HCT116 (cell line): Measurements from ENCODE around the gene PDK4.

Experiments
- CTCF ChIP-seq, 3 experiments: fragments of 200-600 bp in 1 of 3; sonication (generic) in 1 of 3; IDR thresholded peaks in 2 of 3; conservative IDR thresholded peaks in 1 of 3; 2 replicates each; pipeline ENCODE4 v1.5.1; 2012 to 2017; ENCODE audit warnings: low read depth in 2 of 3, low read length in 2 of 3, antibody characterized with exemption in 1 of 3, borderline replicate concordance in 1 of 3, control low read depth in 1 of 3, mild to moderate bottlenecking in 1 of 3, mixed read lengths in 1 of 3, mixed run types in 1 of 3, moderate library complexity in 1 of 3; ENCODE audit not compliant: insufficient read depth in 1 of 3
- EGR1 ChIP-seq: IDR thresholded peaks from 2 replicates; pipeline ENCODE4 v1.6.1; 2012; ENCODE audit warnings: low read depth
- EZH2 ChIP-seq: fragments of 200-600 bp; sonication (generic); IDR thresholded peaks from 2 replicates; pipeline ENCODE4 v1.6.1; 2017; ENCODE audit warnings: antibody characterized with exemption, mixed run types
- EZH2phosphoT487 ChIP-seq: fragments of 200-600 bp; IDR thresholded peaks from 2 replicates; pipeline ENCODE4 v1.6.1; 2018; ENCODE audit warnings: antibody characterized with exemption, borderline replicate concordance
- POLR2A ChIP-seq: IDR thresholded peaks from 2 replicates; pipeline ENCODE4 v1.7.0; 2011; ENCODE audit warnings: borderline replicate concordance; ENCODE audit not compliant: insufficient read depth, insufficient read length; ENCODE audit errors: extremely low read depth
- POLR2AphosphoS5 ChIP-seq: IDR thresholded peaks from 2 replicates; pipeline ENCODE4 v1.6.1; 2011; ENCODE audit warnings: mild to moderate bottlenecking, low read depth, low read length, moderate library complexity
- RAD21 ChIP-seq: IDR thresholded peaks from 2 replicates; pipeline ENCODE4 v1.6.1; 2012; ENCODE audit warnings: low read depth, mild to moderate bottlenecking
- SP1 ChIP-seq: IDR thresholded peaks from 2 replicates; pipeline ENCODE4 v1.6.1; 2012; ENCODE audit warnings: low read depth
- ZBTB33 ChIP-seq: IDR thresholded peaks from 2 replicates; pipeline ENCODE4 v1.6.1; 2011; ENCODE audit warnings: mild to moderate bottlenecking, low read length, moderate library complexity; ENCODE audit not compliant: insufficient replicate concordance; ENCODE audit errors: extremely low read depth
- ZNF274 ChIP-seq: fragments of 200-500 bp; sonication (Bioruptor generic); IDR thresholded peaks from 2 replicates; pipeline ENCODE4 v1.6.1; 2014; ENCODE audit warnings: mild to moderate bottlenecking, low read depth, low read length, inconsistent platforms

- TF ChIP-seq CTCF (IDR thresholded peaks at IDR 0.05 in 2 of 3, conservative IDR thresholded peaks at IDR 0.05 in 1 of 3; ENCODE audit: borderline replicate concordance in 1 of 3, insufficient read depth in 1 of 3, low read depth in 2 of 3, low read length in 2 of 3) (no peak), EZH2phosphoT487 (no peak), POLR2A (no peak), EGR1 (no peak), SP1 (no peak), RAD21 (no peak), EZH2 (no peak), POLR2AphosphoS5 (no peak), ZNF274 (no peak), ZBTB33 (no peak)
Observed at GRCh38 chr7:95598511-95598910, 2.2 kb upstream of the PDK4 start.
